Limb (tissue), 2 donors: Measurements from ENCODE around the gene MRPL38.

Experiments used
- DNase-seq, 2 donors: peaks; one replicate each; pipeline ENCODE4 v3.0.0-alpha.2; 2016; ENCODE audit errors: extremely low spot score in 2 of 2

MRPL38 gene

DNA sequence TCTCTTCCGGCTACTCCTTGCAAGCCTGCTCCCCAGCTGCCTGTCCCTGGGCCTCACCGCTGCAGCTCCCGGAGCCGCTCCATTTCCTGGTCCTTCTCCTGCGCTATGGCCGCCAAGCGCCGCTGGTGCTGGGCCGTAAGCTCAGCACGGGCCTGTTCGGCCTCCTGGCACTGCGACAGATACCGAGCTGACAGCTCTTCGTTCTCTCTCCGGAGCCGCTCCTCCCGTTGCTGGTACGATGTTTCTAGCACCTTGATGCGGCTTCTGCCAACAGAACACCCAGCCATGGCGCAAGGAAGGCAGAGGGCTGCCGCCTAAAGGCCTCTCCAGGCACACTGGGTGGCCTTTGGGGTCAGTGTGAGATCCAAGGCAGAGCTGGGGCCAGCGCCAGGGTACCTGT is 14.9 kb upstream of the MRPL38 start:
- no peak for DNase-seq

DNA sequence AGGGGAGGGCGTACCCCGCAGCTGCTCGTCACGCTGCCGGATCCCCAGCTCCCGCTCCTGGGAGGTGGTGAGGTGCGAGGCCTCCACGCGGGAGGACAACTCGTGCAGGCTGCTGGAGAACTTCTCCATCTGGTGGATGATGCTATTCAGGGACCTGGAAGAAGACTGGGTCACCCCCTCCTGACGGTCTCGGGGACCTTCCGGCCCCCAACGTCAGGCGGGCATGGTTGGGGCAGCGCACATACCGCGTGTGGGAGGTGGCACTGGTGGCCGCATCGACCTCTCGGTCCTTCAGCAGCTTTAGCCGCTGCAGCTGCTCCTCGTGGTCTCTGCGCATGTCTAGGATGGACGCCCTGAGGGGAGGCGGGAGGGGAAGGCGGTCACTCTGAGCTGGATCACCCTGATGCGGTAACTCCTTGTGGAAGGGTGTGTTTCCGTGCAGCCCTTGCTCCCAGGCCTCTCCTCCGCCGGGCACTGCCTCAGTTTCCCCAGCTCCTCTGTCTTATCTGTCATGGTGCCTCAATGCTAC is 13.3 kb upstream of the MRPL38 start:
- no peak for DNase-seq

DNA sequence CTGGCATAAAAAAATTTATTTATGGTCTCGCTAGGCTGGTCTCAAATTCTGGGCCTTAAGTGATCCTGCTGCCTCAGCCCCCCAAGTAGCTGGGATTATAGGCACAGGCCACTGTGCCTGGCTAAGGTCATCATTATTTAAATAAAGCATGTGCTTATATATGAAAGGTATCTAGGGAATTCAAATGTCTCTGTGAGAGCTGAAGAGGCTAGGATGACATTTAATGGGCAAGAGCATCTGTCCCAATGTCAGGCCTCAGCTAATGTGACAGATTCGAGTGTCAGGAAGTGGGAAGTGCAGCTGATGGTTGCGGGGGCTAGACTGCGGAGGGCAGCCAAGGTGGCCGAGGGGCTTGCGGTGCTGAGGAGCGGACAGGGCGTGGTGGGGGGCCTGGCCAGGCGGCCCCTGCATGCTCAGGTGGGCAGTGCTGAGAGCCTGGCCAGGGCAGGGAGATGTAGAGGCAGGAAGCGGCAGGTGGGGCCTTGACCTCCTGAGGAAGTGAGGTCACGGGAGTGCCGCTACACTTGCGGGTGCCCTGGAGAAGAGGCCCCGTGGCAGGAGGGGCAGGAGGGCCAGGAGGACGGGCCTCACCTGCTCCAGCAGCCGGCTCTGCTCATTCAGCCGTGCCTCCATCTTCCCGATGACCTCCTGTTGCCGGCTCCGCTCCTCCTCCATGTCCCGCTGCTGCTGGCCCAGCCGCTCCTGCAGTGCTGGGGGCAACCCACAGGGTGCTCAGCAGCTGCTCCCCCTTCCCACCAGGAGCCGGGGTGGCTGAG is 12.6 kb upstream of the MRPL38 start:
- DNase-seq, result no peak

GRCh38 chr17:75915268-75915667 is 10.6 kb upstream of the MRPL38 start:
- no peak for DNase-seq

GRCh38 chr17:75914643-75915267 is 10.1 kb upstream of the MRPL38 start:
- no peak for DNase-seq

GRCh38 chr17:75913537-75914210 is 9.0 kb upstream of the MRPL38 start:
- DNase-seq, result no peak

DNA sequence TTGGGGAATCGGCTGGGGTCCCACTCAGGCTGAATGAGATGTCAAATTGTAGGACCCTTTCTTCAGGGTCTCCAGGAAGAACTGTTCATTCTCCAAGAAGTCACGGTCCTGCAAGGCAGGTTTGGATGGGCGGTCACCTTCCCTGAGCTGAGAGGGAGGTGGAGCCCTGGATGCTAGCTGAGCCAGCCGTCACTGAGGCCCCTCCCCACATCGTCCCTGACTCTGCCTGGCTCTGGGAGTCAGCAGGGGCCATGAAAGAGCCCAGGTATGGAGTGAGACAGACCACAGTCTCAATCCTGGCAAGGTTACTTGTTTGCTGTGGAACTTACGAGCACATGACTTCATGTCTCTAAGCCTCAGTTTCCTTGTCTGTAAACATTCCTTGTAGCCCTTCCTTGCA is 6.0 kb upstream of the MRPL38 start:
- DNase-seq, result no peak

- DNase-seq, result no peak
Measured at GRCh38 chr17:75909812-75910274, 5.2 kb upstream of the MRPL38 start.

- no peak for DNase-seq
Measured at GRCh38 chr17:75909051-75909811, 4.5 kb upstream of the MRPL38 start.

GRCh38 chr17:75908201-75908600 is 3.5 kb upstream of the MRPL38 start:
- no peak for DNase-seq

GRCh38 chr17:75906143-75906884 is 1.6 kb upstream of the MRPL38 start:
- DNase-seq, result no peak

DNA sequence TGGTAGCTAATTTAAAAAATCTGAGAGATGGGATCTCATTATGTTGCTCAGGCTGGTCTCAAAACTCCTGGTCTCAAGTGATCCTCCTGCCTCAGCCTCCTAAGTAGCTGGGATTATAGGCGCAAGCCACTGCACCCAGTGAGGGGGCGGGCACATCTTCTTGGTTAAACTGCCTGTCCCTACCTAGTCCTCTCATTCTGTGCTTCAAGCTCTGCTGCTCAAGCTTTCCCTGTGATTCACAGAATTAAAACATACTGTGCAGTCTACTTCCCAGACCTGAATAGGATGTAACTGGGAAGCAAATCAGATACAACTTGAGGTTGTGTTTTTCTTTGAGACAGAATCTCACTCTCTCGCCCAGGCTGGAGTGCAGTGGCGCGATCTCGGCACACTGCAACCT is 2.3 kb downstream of the MRPL38 start:
- DNase-seq, result no peak

GRCh38 chr17:75901727-75902126 is 3.0 kb downstream of the MRPL38 start:
- no peak for DNase-seq

GRCh38 chr17:75900691-75901533 is 3.8 kb downstream of the MRPL38 start:
- peak in 1 of 2 donors; percentile 27 for DNase-seq

DNA sequence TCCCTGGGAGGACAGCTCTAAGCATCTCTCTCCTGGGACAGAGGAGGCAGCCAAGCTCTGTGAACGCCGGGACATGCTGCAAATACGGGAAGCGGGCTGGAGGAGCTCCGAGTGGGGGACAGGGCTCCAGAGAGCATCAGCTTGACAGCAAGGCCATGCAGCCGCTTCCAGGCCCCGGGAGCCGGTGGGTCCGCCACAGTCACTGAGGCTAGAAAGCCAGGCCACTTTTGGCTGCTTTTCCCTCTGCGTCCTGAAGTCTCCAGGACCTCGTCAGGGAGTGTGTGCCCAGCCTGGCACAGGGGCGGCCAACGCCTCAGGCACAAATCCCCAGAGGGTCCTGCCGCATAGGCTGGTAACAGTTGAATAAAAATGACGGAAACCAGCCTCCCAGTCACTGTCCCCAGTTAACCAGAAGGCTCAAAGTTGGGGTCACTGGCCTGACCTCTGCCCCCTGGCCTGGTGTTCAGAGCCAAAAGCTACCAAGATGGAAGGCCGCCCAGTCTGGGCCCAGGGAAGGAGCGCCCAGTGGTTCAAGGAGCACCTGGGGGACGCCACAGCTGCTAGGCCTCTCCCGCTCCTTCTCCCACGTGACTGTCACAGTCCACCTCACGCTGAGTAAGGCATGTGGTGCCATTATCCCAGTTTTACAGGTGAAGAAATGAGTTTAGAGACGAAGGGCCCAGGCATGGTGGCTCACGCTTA is 4.8 kb downstream of the MRPL38 start:
- DNase-seq, result no peak

- peak in 1 of 2 donors; percentile 27 for DNase-seq
Measured at GRCh38 chr17:75899353-75899752, 5.3 kb downstream of the MRPL38 start.

DNA sequence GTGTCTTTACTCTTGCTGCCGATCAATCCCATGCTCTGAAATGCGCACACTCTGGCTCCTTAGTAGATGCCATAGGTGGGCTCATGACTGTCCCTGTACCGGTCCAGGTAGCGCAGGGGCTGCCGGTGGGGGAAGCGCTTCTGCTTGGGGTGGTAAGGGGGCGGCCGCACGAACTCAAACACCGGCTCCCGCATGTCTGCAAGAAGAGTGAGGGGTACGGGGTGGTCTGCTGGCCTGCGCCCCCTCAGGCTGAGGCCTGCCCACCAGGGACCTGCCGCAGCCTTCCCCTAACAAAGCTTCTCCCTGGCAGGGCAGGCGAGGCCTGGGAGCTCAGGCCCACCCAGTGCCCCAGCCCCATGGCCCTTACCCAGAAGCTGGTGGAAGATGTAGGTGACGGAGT is 5.9 kb downstream of the MRPL38 start:
- no peak for DNase-seq

DNA sequence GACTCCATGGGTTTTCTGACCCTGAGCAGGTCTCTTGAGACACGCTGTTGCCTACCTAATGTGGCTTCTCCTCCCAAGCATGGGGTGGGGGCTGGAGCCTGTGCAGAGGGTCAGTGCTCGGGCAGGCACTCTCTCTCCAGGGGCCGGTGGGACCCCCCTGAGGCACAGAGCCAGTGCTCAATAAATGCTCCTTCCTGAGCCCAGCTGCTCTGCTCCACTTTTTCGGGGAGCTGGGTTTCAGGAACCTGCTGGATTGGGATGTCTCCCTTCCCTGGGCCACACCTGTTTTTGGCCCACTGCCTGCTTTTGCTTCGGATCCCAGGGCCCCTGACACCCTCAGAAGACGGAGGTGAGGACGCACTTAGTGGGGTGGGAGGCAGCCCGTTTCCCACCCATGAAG is 6.6 kb downstream of the MRPL38 start:
- peak in 1 of 2 donors; percentile 29 for DNase-seq
